Osteoblast (primary cell): ENCODE data around the gene ADAMTS10. TPM values are rescaled to one million over a fixed set of nuclear protein-coding genes. Genes with fewer than 3 reads are reported as not detected.

Experiments used
- DNase-seq: peaks from one replicate; pipeline ENCODE4 v3.0.0; 2011; ENCODE audit warnings: low spot score, mixed read lengths; ENCODE audit not compliant: insufficient read length; ENCODE audit errors: missing footprints
- H2AFZ ChIP-seq: 2 replicates; pipeline ENCODE4 v1.6.0; 2011; ENCODE audit warnings: mild to moderate bottlenecking, low read length
- H3K27ac ChIP-seq: 2 replicates; pipeline ENCODE4 v1.5.1; 2011; ENCODE audit warnings: mild to moderate bottlenecking, low read depth, low read length, moderate library complexity
- H3K27me3 ChIP-seq: 2 replicates; pipeline ENCODE4 v1.6.0; 2012; ENCODE audit warnings: mild to moderate bottlenecking, control low read depth, inconsistent platforms, low read length, moderate library complexity; ENCODE audit not compliant: insufficient read depth
- H3K36me3 ChIP-seq: 2 replicates; pipeline ENCODE4 v1.5.1; 2011; ENCODE audit warnings: mild to moderate bottlenecking, low read length, control low read depth, moderate library complexity; ENCODE audit not compliant: insufficient read depth
- H3K4me1 ChIP-seq: 2 replicates; pipeline ENCODE4 v1.5.1; 2011; ENCODE audit warnings: mild to moderate bottlenecking, low read length, control low read depth, moderate library complexity; ENCODE audit not compliant: insufficient read depth
- H3K4me2 ChIP-seq: 2 replicates; pipeline ENCODE4 v1.6.0; 2011; ENCODE audit warnings: mild to moderate bottlenecking, low read length; ENCODE audit not compliant: insufficient read depth
- H3K4me3 ChIP-seq: fragments of 200-600 bp; sonication (generic); 3 replicates; pipeline ENCODE4 v1.5.1; 2012; ENCODE audit warnings: mild to moderate bottlenecking, low read length, inconsistent platforms; ENCODE audit not compliant: insufficient read depth
- H3K79me2 ChIP-seq: 2 replicates; pipeline ENCODE4 v1.6.0; 2012; ENCODE audit warnings: mild to moderate bottlenecking, low read length, control low read depth, inconsistent platforms; ENCODE audit not compliant: insufficient read depth
- H3K9me3 ChIP-seq: 2 replicates; pipeline ENCODE4 v1.5.1; 2011; ENCODE audit warnings: low read depth, low read length, control low read depth
- H4K20me1 ChIP-seq: 2 replicates; pipeline ENCODE4 v1.6.0; 2012; ENCODE audit warnings: mild to moderate bottlenecking, low read length, control low read depth; ENCODE audit not compliant: insufficient read depth
- CTCF ChIP-seq: IDR thresholded peaks from 2 replicates; pipeline ENCODE4 v1.5.1; 2011; ENCODE audit warnings: mild to moderate bottlenecking, low read depth, low read length, moderate library complexity; ENCODE audit errors: extremely low read depth
- total RNA-seq: library from RNA; depleted of rRNA; stranded (reverse); fragments of >200 nt; gene quantifications from 2 replicates; pipeline ENCODE4 v1.2.3, GENCODE V29; 2012

ADAMTS10 gene
- total RNA-seq, 1 donor, result 49.6 TPM

- TF ChIP-seq CTCF, result no peak
- Histone ChIP-seq H3K27ac (peak overlapping the region; percentile 35), H3K9me3 (peaks cover 4% of the 10 kb centered on the region), H3K4me3 (peak overlapping the region; percentile 85), H3K36me3 (no peaks in the 10 kb centered on the region), H3K4me2 (peak overlapping the region; percentile 90), H3K79me2 (no peaks in the 10 kb centered on the region), H4K20me1 (peaks cover 5% of the 10 kb centered on the region), H3K4me1 (peaks cover 23% of the 10 kb centered on the region), H2AFZ (peak overlapping the region; percentile 85), H3K27me3 (no peaks in the 10 kb centered on the region)
- peak; percentile 94 for DNase-seq
These were observed 1.1 kb downstream of the ADAMTS10 start for GRCh38 chr19:8609279-8610040.

GRCh38 chr19:8608941-8609278 is 1.6 kb downstream of the ADAMTS10 start:
- DNase-seq, result peak; percentile 82
- H3K36me3 ChIP-seq, result no peaks in the 10 kb centered on the region
- no peak for TF ChIP-seq CTCF
- peak overlapping the region; percentile 90 for H3K4me2 ChIP-seq
- peak overlapping the region; percentile 85 for H2AFZ ChIP-seq
- peaks cover 23% of the 10 kb centered on the region for H3K4me1 ChIP-seq
- peak overlapping the region; percentile 85 for H3K4me3 ChIP-seq
- H3K27ac ChIP-seq, result no peak overlapping the region
- no peaks in the 10 kb centered on the region for H3K79me2 ChIP-seq
- H3K9me3 ChIP-seq, result peaks cover 4% of the 10 kb centered on the region
- peaks cover 5% of the 10 kb centered on the region for H4K20me1 ChIP-seq
- H3K27me3 ChIP-seq, result no peaks in the 10 kb centered on the region

GRCh38 chr19:8607386-8607785 is 3.1 kb downstream of the ADAMTS10 start:
- no peak for TF ChIP-seq CTCF
- H3K4me1 ChIP-seq, result peaks cover 23% of the 10 kb centered on the region
- H4K20me1 ChIP-seq, result peaks cover 5% of the 10 kb centered on the region
- no peaks in the 10 kb centered on the region for H3K79me2 ChIP-seq
- no peak overlapping the region for H3K27ac ChIP-seq
- no peak overlapping the region for H3K4me3 ChIP-seq
- H3K4me2 ChIP-seq, result peak overlapping the region; percentile 29
- peaks cover 4% of the 10 kb centered on the region for H3K9me3 ChIP-seq
- DNase-seq, result peak; percentile 99
- H3K36me3 ChIP-seq, result no peaks in the 10 kb centered on the region
- H2AFZ ChIP-seq, result no peak overlapping the region
- H3K27me3 ChIP-seq, result no peaks in the 10 kb centered on the region

- Histone ChIP-seq H2AFZ (no peak overlapping the region), H3K36me3 (no peaks in the 10 kb centered on the region), H3K9me3 (peaks cover 4% of the 10 kb centered on the region), H3K27me3 (no peaks in the 10 kb centered on the region), H3K79me2 (no peaks in the 10 kb centered on the region), H3K4me1 (peaks cover 23% of the 10 kb centered on the region), H3K4me3 (no peak overlapping the region), H4K20me1 (peaks cover 5% of the 10 kb centered on the region), H3K4me2 (no peak overlapping the region), H3K27ac (no peak overlapping the region)
- DNase-seq, result no peak
- TF ChIP-seq CTCF, result no peak
These were observed 5.0 kb downstream of the ADAMTS10 start for GRCh38 chr19:8605514-8605913.
